Activated T-cell treated with anti-CD3 and anti-CD28 coated beads for 4 hours (primary cell): ENCODE results near the gene DNAJA1.

Source experiments
- DNase-seq: peaks from one replicate; pipeline ENCODE4 v3.0.0-alpha.2; 2020

DNAJA1 gene

DNA sequence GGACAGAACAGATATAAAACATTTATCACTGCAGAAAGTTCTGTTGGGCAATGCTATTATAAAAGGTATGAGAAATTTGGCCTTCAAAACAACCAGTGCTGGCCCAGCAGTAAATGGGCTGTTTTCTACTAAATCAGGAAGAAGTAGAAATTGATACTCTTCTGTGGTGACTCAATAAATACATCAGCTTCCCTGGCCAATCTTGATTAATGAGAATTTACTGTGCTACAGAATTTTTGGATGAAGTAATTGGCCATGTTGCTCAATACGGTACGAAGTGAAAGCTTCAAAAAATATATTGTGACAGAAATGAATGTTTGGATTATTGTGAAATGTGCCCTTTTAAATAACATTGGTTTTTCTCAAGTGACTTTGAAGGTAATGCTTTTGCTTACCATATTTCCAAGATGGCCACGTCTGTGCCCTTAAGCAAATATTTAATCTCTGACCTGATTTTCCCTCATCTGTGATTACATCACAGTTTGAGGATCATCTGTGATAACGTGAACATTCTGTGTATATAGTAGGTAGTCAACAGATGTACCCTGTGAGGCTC, 4.2 kb downstream of the DNAJA1 start:
- DNase-seq: no peak

DNA sequence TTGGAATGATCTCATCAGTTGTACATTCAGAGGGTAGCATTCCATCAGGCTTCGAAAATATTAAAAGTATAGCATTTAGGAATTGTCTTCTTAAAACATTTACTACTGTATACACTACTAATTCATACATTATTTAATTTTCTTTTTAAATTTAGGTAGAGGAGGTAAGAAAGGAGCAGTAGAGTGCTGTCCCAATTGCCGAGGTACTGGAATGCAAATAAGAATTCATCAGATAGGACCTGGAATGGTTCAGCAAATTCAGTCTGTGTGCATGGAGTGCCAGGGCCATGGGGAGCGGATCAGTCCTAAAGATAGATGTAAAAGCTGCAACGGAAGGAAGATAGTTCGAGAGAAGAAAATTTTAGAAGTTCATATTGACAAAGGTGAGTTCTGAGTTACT, 5.2 kb downstream of the DNAJA1 start:
- DNase-seq: no peak

- no peak for DNase-seq
Observed at GRCh38 chr9:33032292-33032691, 7.2 kb downstream of the DNAJA1 start.

DNA sequence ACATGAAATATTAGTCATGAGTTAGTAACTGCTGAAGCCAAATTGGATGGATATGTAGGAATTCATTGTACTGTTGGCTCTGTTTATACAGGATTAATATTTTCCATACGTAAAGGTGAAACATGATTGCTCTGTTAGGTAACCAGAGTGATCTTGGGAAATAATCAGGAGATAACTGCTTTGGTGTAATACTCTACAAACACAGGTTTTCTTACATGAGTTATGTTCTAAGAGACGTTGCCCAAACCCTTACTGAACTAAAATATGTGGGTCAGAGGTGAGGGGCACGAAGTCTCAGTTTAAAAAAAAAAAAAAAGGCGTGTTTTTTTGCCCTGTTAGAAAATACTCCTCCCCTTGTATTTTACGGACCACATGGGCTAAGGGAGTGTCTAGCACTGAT, 7.8 kb downstream of the DNAJA1 start:
- DNase-seq: no peak

DNA sequence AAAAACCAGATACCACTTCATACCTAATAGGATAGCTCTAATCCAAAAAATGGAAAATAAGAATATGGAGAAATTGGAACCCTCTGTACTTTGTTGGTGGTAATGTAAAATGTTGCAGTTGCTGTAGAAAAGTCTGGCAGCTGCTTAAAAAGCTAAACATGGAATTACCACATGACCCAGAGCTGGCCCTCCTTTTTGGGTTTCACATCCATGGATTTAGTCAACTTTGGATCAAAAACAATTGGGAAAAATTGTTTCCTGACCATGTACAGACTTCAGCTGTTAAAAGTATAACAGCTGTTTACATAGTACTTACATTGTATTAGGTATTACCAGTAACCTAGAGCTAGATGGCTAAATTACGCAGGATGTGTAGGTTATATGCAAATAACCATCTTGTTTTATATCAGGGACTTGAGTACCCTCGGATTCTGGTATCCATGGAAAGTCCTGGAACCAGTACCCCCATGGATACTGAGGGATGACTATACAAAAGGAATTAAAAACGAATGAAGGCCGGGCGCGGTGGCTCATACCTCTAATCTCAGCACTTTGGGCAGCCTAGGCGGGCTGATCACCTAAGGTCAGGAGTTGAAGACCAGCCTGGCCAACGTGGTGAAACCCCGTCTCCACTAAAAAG, 15.8 kb downstream of the DNAJA1 start:
- DNase-seq: no peak

DNA sequence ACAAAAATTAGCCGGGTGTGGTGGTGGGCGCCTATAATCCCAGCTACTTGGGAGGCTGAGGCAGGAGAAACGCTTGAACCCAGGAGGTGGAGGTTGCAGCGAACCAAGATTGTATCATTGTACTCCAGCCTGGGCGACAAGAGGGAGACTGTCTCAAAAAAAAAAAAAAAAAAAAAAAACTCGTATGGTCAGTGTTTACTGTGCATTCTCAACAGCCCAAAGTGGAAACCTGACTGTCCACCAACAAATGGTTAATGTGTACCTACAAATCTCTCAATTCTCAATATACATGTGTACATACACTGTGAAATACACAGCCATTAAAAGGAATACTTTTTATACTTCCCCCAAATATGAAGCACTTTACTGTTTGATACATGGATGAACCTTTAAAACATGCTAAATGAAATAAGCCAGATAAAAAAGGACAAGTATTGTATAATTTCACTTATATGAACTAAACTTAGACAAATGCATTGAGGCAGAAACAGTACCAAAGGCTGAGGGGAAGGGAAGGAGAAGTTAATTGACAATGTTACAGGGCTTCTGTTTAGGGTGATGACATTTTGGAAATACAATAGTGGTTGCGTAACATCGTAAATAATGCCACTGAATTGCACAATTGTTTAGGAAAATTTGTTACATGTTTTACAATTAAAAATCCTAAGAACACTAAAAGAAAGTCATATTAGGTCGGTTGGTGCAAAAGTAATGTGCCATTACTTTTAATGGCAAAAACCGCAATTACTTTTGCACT, 16.5 kb downstream of the DNAJA1 start:
- no peak for DNase-seq

DNA sequence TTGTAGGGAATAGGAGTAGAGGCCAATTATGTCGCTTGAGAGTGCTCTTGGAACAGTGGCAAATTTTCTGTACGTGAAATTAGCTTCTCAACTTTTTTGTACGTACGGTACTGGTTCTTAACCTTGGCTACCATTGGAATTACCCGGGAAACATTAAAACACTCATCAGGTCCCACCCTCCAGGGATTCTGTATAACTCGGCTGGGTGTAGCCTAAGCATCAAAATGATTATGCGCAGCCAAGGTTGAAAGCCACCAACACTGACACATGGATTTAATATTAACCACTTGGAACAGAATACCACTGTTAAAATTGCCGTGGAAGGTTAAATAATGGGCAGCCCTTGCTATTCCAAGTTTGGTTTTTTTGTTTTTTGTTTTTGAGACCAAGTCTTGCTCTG, 17.4 kb downstream of the DNAJA1 start:
- no peak for DNase-seq

GRCh38 chr9:33043671-33044070, 18.6 kb downstream of the DNAJA1 start:
- no peak for DNase-seq

DNA sequence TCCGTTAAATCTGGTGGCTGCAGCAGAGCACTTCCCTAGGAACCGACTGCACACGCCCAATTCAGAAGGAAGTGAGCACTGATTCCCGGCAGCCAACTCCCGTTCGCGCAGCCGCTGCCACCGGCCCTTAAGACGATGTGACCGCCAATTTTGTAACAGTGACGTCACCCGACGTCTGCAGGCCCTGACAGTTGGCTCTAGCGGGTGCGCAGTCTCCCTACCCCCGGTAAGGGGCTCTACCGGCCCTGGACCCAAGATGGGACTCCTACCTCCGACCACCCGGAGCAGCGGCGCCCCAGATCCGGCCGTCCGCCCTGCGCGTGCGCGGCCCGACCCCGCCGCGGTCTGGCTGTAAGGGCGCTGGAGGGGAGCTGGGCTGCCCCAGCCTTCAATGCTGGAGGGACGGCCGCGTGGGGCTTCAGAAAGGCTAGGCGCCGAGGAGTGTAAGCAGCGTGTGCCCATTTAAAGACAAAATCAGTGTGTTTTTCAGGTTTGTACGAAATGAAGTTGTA, 19.1 kb downstream of the DNAJA1 start:
- peak; percentile 24 for DNase-seq

DNA sequence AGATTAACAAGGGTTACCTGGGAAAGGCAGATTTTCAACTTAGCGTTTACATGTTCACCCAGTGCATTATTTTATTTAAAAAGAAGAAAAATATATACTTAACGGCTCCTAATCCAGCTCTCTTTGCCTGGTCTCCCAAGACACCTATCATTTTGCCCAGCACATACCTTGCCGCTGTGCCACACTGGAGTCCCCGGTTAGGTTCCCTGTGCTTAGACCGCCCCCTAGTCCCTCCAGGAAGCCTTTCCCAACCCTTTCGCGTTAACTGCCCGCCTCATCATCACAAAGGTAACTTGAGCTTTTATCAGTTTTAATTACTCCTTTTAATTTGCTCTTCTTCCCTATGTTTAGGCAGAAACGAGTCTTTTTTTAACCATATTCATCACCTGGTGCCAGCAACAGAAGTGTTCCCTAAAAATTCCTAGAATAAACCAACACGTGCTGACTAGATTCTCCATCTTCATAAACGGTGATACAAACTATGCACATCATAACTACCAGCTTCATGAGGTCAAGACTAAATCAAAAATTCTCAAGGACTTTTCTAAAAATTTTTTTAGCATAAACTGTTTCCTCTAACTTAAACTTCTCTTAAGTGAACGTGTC, 19.7 kb downstream of the DNAJA1 start:
- no peak for DNase-seq

DNA sequence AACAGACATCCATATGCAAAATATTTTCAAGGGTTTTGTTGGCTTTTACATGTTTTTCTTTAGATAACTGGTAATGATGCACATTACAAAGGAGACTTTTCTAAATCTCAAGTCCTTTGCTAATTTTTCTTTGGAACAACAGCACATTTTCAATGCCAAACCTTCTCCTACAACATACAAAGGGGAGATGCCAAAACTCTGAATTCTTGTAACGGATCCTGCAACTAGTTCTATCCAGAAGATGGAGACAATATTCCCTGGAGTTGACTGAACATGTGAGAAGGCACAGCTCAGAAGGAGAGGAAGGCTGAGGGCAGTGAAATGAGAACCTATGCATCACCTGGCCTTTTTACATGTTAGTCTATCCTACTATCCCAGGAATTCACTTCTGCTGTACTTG, 21.0 kb downstream of the DNAJA1 start:
- DNase-seq: no peak

DNA sequence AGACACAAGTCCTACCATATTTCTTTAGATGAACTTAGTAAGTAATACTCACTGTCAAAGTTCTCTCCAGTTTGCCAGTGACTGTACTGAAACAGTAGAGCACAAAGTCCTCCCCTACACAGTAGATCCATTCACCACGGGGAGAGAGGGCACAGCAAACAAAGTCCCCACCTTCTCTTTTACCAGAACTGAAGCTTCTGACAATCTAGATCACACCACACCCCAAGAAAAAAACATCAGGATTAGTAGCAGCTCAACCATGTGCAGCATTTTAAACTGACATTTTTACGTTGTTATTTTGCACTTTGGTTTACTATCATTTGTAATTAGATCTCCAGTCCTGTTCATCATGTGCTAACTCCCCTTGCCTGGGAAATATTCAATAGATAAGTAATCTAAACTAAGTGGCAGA, 23.0 kb downstream of the DNAJA1 start:
- no peak for DNase-seq

DNA sequence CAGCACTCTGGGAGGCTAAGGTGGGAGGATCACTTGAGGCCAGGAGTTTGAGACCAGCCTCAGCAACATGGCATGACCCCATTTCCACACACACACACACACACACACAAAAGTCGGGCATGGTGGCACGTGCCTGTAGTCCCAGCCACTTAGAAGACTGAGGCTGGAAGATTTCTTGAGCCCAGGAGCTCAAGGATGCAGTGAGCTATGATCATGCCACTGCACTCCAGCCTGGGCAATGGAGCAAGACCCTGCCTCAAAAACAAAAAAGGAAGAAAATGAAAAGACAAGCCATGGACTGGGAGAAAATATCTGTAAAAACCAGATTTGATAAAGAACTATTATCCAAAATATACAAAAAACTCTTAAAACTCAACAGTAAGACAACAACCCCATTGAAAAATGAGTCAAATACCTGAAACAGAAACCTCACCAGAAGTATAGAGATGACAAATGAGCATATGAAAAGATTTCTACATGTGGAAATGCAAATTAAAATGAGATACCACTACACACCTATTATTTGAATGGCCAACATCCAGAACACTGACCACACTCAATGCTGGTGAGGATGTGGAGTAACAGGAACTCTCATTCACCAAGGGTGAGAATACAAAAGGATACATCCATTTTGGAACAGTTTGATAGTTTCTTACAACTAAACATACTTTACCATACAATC, 24.7 kb downstream of the DNAJA1 start:
- no peak for DNase-seq

DNA sequence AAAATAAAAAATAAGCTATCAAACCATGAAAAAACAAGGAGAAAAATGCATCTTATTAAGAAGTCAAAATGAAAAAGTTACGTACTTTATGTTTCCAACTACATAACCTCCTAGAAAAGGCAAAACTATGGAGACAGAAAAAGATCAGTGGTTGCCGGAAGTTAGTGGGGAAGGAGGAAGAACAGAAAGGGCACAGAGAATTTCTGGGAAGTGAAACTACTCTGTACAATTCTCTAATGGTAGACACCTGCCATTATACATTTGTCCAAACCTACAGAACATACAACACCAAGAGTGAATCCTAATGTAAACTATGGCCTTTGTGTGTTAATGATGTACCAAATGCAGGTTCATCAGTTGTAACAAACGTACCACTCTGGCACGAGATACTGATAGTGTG, 26.1 kb downstream of the DNAJA1 start:
- no peak for DNase-seq

DNA sequence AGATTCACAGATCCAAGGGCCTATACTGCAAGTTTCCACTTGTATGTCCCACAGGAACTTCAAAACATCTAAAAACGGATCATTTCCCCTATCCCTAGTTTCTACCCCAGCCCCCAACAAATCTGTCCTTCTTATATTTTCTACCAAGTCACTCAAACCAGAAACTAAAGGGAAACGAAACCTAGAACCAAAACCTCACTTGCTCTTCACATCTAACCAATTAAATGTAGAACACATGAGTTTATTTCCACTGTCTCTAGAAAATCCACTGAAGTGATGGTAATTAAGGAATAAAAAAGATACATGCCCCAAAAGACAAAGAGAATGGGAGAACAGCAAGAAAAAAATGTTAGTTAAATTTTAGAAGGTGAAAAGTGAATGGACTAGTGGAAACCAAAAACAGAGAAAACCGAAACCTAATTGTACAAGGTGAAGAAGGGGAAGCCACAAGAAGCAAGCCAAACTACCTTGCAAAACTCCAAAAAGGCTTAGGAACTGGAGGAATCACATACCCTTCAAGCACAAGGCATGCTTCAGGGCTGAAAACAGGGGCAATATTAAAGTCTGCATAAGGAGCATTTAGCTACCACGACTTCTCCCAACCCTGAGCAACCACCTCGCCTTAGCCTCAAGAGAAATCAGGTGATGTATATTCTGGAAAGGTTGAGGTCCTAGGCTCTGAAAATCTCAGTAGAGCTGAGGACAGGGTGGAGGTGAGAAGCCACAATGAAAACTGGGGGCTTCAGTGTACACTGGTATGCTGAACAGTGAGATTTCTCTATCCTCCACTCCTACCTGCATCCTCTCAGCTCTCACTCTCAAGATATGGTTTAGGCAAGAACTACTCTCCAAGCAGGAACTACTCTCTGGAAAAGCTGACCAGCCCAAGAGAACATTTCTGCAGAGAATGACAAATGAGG, 40.3 kb downstream of the DNAJA1 start:
- no peak for DNase-seq

- no peak for DNase-seq
Observed at GRCh38 chr9:33068991-33069390, 43.9 kb downstream of the DNAJA1 start.

DNA sequence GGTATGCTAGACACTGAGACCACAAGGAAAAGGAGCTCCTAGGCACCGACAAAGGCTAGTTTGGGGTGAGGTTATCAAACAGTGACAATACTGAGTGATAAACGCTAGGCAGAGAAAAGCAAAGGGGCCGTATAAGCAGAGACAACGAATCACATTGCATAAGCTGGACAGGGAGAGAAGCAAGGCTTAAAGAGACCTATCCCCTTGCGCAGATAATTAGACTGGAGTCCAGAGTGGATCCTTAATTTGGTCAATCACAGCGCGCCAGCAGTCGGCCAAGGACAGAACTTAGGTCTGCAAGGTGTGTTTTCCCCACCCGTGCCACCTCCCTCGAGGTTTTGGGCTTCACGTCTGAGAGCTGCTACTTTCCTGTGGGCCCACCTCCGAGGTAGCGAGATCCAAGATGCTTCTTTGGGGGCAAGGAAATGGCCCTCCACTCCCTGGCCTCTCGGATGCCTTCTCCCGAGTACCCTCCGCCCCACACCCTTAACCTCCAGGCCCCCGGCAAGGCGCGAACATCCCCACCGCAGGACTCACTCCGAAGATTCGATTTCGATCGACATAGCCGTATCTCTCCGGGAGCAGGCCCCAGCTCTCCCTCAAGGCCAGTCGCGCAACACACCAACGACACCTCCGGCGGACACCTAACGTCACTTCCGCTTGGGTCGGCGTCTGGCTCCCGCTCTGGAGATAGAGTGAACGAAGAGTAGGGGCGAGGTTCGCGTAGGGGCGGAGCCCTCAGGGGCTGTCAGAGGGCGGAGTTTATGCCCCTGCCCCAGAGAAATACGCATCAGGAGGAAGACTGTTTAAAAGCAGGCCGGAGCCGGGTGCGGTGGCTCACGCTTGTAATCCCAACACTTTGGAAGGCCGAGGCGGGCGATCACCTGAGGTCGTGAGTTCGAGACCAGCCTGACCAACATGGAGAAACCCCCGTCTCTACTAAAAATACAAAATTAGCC, 51.3 kb downstream of the DNAJA1 start, which contains the start of gene SMU1:
Gene SMU1 (minus strand): TSS at position 629 of the 959 bp plus-strand sequence. CDS start 66 bp downstream, at position 563.
- peak; percentile 91 for DNase-seq

DNA sequence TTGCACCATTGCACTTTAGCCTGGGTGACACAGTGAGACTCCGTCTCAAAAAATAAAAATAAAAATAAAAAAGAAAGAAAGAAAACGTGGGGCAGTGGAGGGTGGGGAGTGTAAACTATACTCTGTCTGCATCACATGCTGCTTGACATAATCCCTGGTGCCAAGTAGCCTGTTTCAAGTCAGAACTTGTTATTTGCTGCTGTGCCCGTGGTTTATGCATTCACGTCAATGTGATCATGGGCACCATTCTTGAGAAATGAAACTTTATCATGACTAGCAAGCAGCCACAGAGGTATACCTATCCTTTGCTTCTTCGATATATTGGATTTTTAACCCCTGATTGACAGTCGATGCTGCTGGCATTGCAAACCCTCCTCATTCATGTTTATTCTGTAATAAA, 55.5 kb downstream of the DNAJA1 start:
- DNase-seq: no peak

DNA sequence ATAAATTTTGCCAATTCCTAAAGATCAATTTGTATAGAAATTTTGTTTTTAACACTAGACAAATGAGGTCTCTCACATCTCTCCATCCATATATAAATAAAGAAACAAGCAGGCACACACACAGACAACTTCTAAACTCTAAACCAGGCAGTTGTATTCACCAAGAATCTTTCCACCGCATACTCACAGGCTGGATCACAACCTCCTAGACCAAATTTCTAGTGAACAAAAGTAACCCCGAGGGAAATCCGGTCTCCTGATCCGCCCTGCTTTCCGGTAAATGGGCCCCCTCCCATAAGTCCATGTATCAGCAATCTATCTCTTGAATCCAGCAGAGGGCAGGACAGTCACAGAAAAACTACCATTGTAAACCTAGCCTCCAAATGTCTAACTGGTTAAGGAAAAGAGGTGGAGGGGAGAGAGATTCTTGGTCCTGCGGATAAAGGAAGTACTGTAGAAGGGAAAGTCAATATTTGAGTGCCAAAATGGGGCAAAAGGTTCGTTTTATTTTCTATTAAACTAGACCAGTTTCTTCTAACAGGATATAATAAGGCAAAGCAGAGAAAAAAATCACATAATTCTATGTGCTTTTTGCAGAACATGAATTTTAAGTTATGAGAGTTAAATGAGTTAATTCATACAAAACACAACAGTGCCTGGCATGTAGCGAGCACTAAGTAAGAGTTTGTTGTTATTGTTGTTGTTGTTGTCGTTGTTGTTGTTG, 56.2 kb downstream of the DNAJA1 start:
- peak; percentile 46 for DNase-seq

- DNase-seq: no peak
Observed at GRCh38 chr9:33082128-33082527, 57.1 kb downstream of the DNAJA1 start.
